ENCODE data around the gene REG4. TPM values are rescaled to one million over a fixed set of nuclear protein-coding genes. Genes with fewer than 3 reads are reported as not detected.

REG4 gene
- total and polyA plus RNA-seq, 2 of the 4 experiments (the other 2 are of a cell fraction), result not detected

DNA sequence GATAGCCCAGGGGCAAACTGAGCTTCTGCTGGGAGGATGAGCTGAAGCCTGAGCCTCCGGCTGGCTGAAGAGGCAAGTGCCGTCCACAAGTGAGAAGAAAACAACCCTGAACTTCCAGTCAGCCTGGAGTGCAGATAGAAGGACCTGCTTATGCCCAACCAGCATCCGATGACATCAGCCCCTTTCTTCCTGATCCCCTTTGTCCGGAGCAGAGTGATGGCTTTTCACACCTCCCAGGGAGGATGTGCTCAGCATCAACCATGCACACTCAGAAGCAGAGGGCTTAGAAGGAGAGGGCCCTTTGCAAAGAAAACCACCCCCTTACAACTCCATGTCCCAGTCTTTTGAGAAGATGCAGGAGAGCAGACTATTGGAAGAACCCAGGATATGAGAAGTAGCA, 23.7 kb upstream of the REG4 start:
- ATAC-seq (ENCODE audit: low read depth) (no peak), DNase-seq (no peak)
- H2BK5ac ChIP-seq (ENCODE audit: low read depth, low read length, poor library complexity, severe bottlenecking), result no peak overlapping the region
- no peak overlapping the region for H4K91ac ChIP-seq (ENCODE audit: insufficient read depth, low read depth, low read length)
- intact Hi-C loops (cut with micrococcal nuclease) (no loop called here), in situ Hi-C loops (cut with MboI; ENCODE audit: low sequenced_read_pairs) (no loop called here), dilution Hi-C loops (cut with HindIII; ENCODE audit: low sequenced_read_pairs, unreplicated experiment) (no loop called here)
- no peak overlapping the region for H3K4ac ChIP-seq (ENCODE audit: low read depth, low read length)
- no peak overlapping the region for H4K5ac ChIP-seq (ENCODE audit: low read depth, low read length)
- H3K9me3 ChIP-seq (ENCODE audit: control insufficient read depth, insufficient read depth, low read length), result no peaks in the 10 kb centered on the region
- H4K20me1 ChIP-seq (ENCODE audit: insufficient read depth, low read length), result no peaks in the 10 kb centered on the region
- H3K23ac ChIP-seq (ENCODE audit: low read depth, low read length), result no peak overlapping the region
- H3K56ac ChIP-seq (ENCODE audit: extremely low read depth, insufficient read depth, low read length), result no peak overlapping the region
- no peak overlapping the region for H3K4me3 ChIP-seq (ENCODE audit: insufficient read depth, low read depth, low read length)
- H3K18ac ChIP-seq (ENCODE audit: low read depth, low read length), result no peak overlapping the region
- TF ChIP-seq, protein P1, sequence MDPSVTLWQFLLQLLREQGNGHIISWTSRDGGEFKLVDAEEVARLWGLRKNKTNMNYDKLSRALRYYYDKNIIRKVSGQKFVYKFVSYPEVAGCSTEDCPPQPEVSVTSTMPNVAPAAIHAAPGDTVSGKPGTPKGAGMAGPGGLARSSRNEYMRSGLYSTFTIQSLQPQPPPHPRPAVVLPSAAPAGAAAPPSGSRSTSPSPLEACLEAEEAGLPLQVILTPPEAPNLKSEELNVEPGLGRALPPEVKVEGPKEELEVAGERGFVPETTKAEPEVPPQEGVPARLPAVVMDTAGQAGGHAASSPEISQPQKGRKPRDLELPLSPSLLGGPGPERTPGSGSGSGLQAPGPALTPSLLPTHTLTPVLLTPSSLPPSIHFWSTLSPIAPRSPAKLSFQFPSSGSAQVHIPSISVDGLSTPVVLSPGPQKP (IDR thresholded peaks at IDR 0.05; ENCODE audit: borderline replicate concordance, low read depth, low read length), result no peak
- TF ChIP-seq MAFK (IDR thresholded peaks at IDR 0.05; ENCODE audit: low read depth, low read length) (no peak), CEBPB (IDR thresholded peaks at IDR 0.05; ENCODE audit: low read depth, low read length) (no peak), RFX5 (IDR thresholded peaks at IDR 0.05; ENCODE audit: low read depth, low read length) (no peak), MXI1 (IDR thresholded peaks at IDR 0.05; ENCODE audit: borderline replicate concordance, low read depth, low read length) (no peak), RCOR1 (IDR thresholded peaks at IDR 0.05; ENCODE audit: insufficient replicate concordance, low read length) (no peak), SMC3 (IDR thresholded peaks at IDR 0.05; ENCODE audit: low read depth, low read length) (no peak), MAZ (IDR thresholded peaks at IDR 0.05; ENCODE audit: borderline replicate concordance, low read depth, low read length) (no peak), BHLHE40 (IDR thresholded peaks at IDR 0.05; ENCODE audit: low read depth, low read length) (no peak)
- TF ChIP-seq, protein P2, sequence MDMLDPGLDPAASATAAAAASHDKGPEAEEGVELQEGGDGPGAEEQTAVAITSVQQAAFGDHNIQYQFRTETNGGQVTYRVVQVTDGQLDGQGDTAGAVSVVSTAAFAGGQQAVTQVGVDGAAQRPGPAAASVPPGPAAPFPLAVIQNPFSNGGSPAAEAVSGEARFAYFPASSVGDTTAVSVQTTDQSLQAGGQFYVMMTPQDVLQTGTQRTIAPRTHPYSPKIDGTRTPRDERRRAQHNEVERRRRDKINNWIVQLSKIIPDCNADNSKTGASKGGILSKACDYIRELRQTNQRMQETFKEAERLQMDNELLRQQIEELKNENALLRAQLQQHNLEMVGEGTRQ (IDR thresholded peaks at IDR 0.05; ENCODE audit: low read depth, low read length), result no peak
- BruUV-seq (replicated peaks), result no TSS peak
- H2BK120ac ChIP-seq (ENCODE audit: low read depth, low read length), result no peak overlapping the region
- H3K9me1 ChIP-seq (ENCODE audit: insufficient read depth, low read length), result no peaks in the 10 kb centered on the region; the same call in 1 of the 2 replicates
- no peak overlapping the region for H2BK15ac ChIP-seq (ENCODE audit: low read depth, low read length)
- H2AFZ ChIP-seq (replicated peaks; ENCODE audit: low read length, poor library complexity), result no peak overlapping the region
- H3K14ac ChIP-seq (replicated peaks; ENCODE audit: low read depth, low read length), result no peak overlapping the region
- no peak overlapping the region for H2AK9ac ChIP-seq (replicated peaks; ENCODE audit: low read depth, low read length, poor library complexity)
- WGBS, 2 experiments (ENCODE audit: extremely low coverage in 2 of 2, insufficient read length in 1 of 2), result 100% methylated on average over 1 of the region's 4 CpGs; no CpG with 5 or more reads in 1 of the 2 experiments
- no peak overlapping the region for H2AK5ac ChIP-seq (ENCODE audit: low read depth, low read length)
- no peaks in the 10 kb centered on the region for H3K79me1 ChIP-seq (ENCODE audit: low read depth in 1 of 2, low read length in 2 of 2)
- CTCF ChIA-PET, result no interaction called here
- no peak overlapping the region for H3K4me2 ChIP-seq (ENCODE audit: low read depth, low read length)
- H3K4me1 ChIP-seq (ENCODE audit: control insufficient read depth, insufficient read depth, low read length), result peaks cover 2% of the 10 kb centered on the region
- no peak overlapping the region for H3K9ac ChIP-seq (ENCODE audit: low read depth, low read length)
- peaks cover 6% of the 10 kb centered on the region; the same call in 1 of the 2 replicates for H3K27me3 ChIP-seq (ENCODE audit: control insufficient read depth, insufficient read depth, low read length)
- no peak overlapping the region for H4K8ac ChIP-seq (ENCODE audit: low read depth in 2 of 2, low read length in 2 of 2)
- POLR2A ChIA-PET (ENCODE audit: unreplicated experiment), result no interaction called here
- no peaks in the 10 kb centered on the region for H3K36me3 ChIP-seq (ENCODE audit: control insufficient read depth, insufficient read depth, low read length)
- no peak overlapping the region for H2BK20ac ChIP-seq (ENCODE audit: low read depth, low read length)
- H3K27ac ChIP-seq (ENCODE audit: insufficient read depth, low read length), result no peak overlapping the region
